Measurements from ENCODE around the gene CD4.

The CD4 gene

GRCh38 chr12:6851921-6852650 is 62.8 kb downstream of the CD4 start, which contains the start of gene USP5 (continued):
- peak; percentile 29; the same call in 1 of the 2 replicates for TF ChIP-seq ZNF518A (tag by site-specific recombination; conservative IDR thresholded peaks at IDR 0.05; ENCODE audit: low read depth)
- TF ChIP-seq ZNF335 (tag by site-specific recombination; conservative IDR thresholded peaks at IDR 0.05) = peak; percentile 99
- peak; percentile 93 for TF ChIP-seq ZNF341 (tag by site-specific recombination; IDR thresholded peaks at IDR 0.05; ENCODE audit: low read depth)
- TF ChIP-seq PRDM6 (tag by site-specific recombination; IDR thresholded peaks at IDR 0.05) = no peak
- peak; percentile 98 for TF ChIP-seq KLF16 (tag by site-specific recombination; IDR thresholded peaks at IDR 0.05)
- peak; percentile 94 for TF ChIP-seq ZBTB26 (tag by site-specific recombination; optimal IDR thresholded peaks at IDR 0.05)
- peak; percentile 15 for TF ChIP-seq GLIS2 (tag by site-specific recombination; IDR thresholded peaks at IDR 0.05)
- peak; percentile 51 for TF ChIP-seq ZNF449 (tag by site-specific recombination; IDR thresholded peaks at IDR 0.05)
- no peak for TF ChIP-seq ZNF221 (tag by site-specific recombination; IDR thresholded peaks at IDR 0.05; ENCODE audit: borderline replicate concordance)
- peak; percentile 93 for TF ChIP-seq ZEB2 (tag by site-specific recombination; IDR thresholded peaks at IDR 0.05)
- TF ChIP-seq PBX3 (CRISPR knock-in tag; IDR thresholded peaks at IDR 0.05) = peak; percentile 35; the same call in 1 of the 2 replicates
- peak; percentile 95 for TF ChIP-seq YY1 (tag by site-specific recombination; IDR thresholded peaks at IDR 0.05)
- TF ChIP-seq ZNF529 (tag by site-specific recombination; IDR thresholded peaks at IDR 0.05; ENCODE audit: insufficient replicate concordance) = no peak
- peak; percentile 96 for TF ChIP-seq ZBTB20 (tag by site-specific recombination; IDR thresholded peaks at IDR 0.05)
- TF ChIP-seq ZNF174 (tag by site-specific recombination; IDR thresholded peaks at IDR 0.05) = no peak
- no peak for TF ChIP-seq ZNF701 (tag by site-specific recombination; IDR thresholded peaks at IDR 0.05)
- no peak for TF ChIP-seq ZNF548 (tag by site-specific recombination; IDR thresholded peaks at IDR 0.05)
- peak; percentile 32; the same call in 1 of the 2 replicates for TF ChIP-seq ZNF843 (tag by site-specific recombination; IDR thresholded peaks at IDR 0.05)
- TF ChIP-seq MZF1 (tag by site-specific recombination; IDR thresholded peaks at IDR 0.05; ENCODE audit: borderline replicate concordance) = no peak
- no peak for TF ChIP-seq PRDM2 (tag by site-specific recombination; IDR thresholded peaks at IDR 0.05; ENCODE audit: borderline replicate concordance)
- no peak for TF ChIP-seq ZNF514 (tag by site-specific recombination; IDR thresholded peaks at IDR 0.05)
- TF ChIP-seq ZIC2 (tag by site-specific recombination; IDR thresholded peaks at IDR 0.05) = peak; percentile 64
